ENCODE results near the gene GART. TPM values are rescaled to one million over a fixed set of nuclear protein-coding genes. Genes with fewer than 3 reads are reported as not detected.

The GART gene
- total and polyA plus RNA-seq, 2 of the 8 experiments (the other 6 are each of a cell fraction or from before 2014, with no cell fraction given), result 23.1 to 231 TPM

DNA sequence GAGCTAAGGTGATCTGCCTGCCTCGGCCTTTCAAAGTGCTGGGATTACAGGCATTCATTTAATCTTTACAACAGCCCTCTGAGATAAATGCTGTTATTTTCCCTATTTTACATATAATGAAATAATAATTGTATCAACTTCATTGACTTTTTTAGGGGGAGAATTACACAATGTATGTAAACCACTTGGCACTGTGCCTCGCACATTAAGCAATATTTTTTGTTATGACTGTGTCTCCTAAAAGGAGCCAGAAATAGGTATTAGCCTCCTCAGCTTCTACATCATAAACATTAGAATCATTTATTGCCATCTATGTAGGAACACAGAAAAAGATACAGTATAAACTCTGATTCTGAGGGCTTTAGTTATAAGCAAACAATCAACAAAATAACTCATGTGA is 49.3 kb downstream of the GART start:
- no peak overlapping the region for H2AFZ ChIP-seq (ENCODE audit: low read length)
- H3K27ac ChIP-seq (ENCODE audit: low read depth, low read length), result no peak overlapping the region
- no peak overlapping the region for H3K9ac ChIP-seq (replicated peaks in 1 of 4; ENCODE audit: extremely low read depth in 1 of 4, low read depth in 3 of 4, low read length in 3 of 4)
- no peak overlapping the region for H2BK5ac ChIP-seq (ENCODE audit: low read depth, low read length)
- no peak overlapping the region for H3K14ac ChIP-seq (ENCODE audit: insufficient read length)
- no peaks in the 10 kb centered on the region for H3K79me2 ChIP-seq (ENCODE audit: control insufficient read depth in 1 of 2, insufficient read depth in 2 of 2, low read length in 2 of 2)
- H3K18ac ChIP-seq (ENCODE audit: extremely low read depth, low read length), result no peak overlapping the region
- DNase-seq (ENCODE audit: low read depth in 1 of 2, low spot score in 2 of 2), result no peak
- no peak overlapping the region for H2AK5ac ChIP-seq (ENCODE audit: low read depth, low read length)
- ChIA-PET POLR2A (ENCODE audit: partially characterized antibody) (interaction anchor here (0.6 to 2.6 kb wide), 3 partner anchors 9 to 230 kb away, joined by 3 to 16 read pairs (median 5); partner anchors contain the start of gene TMEM50B), CTCF (ENCODE audit: partially characterized antibody) (interaction anchor here (0.7 kb wide), 1 partner anchor 561 kb away, joined by 3 read pairs; no protein-coding TSS in a partner anchor)
- no peak overlapping the region for H2BK20ac ChIP-seq (ENCODE audit: low read length)
- H3K23ac ChIP-seq (ENCODE audit: insufficient read length), result no peak overlapping the region
- H4K5ac ChIP-seq (ENCODE audit: insufficient read length, low read depth, low read length), result no peak overlapping the region
- H3K4ac ChIP-seq (replicated peaks; ENCODE audit: insufficient read length, low read depth, low read length), result no peak overlapping the region
- H3K4me2 ChIP-seq (ENCODE audit: insufficient read depth in 1 of 2, low read depth in 2 of 2, low read length in 2 of 2), result no peak overlapping the region; a peak in 1 of 4 replicates
- H2BK120ac ChIP-seq (replicated peaks; ENCODE audit: low read depth, low read length), result no peak overlapping the region
- FAIRE-seq, result no peak
- H3K27me3 ChIP-seq (replicated peaks in 1 of 4; ENCODE audit: control insufficient read depth in 3 of 4, extremely low read depth in 1 of 4, insufficient read depth in 3 of 4, low read length in 3 of 4), result no peaks in the 10 kb centered on the region
- no peak overlapping the region for H3K56ac ChIP-seq (replicated peaks; ENCODE audit: insufficient read length, low read depth, low read length)
- no peak overlapping the region for H3K4me3 ChIP-seq (ENCODE audit: extremely low read depth in 1 of 4, insufficient read depth in 2 of 4, low read depth in 3 of 4, low read length in 4 of 4)
- H4K8ac ChIP-seq (ENCODE audit: extremely low read depth, insufficient read depth, low read length), result no peak overlapping the region
- H3K79me1 ChIP-seq (ENCODE audit: low read depth, low read length), result no peaks in the 10 kb centered on the region
- no peaks in the 10 kb centered on the region for H3K9me3 ChIP-seq (ENCODE audit: insufficient read depth in 2 of 2, low read depth in 1 of 2, low read length in 1 of 2)
- H2BK12ac ChIP-seq (ENCODE audit: low read depth, low read length), result no peak overlapping the region
- peaks cover 7% of the 10 kb centered on the region for H3K23me2 ChIP-seq (ENCODE audit: low read depth, low read length)
- H4K20me1 ChIP-seq (replicated peaks in 1 of 2; ENCODE audit: control insufficient read depth in 1 of 2, insufficient read depth in 2 of 2, low read length in 2 of 2), result no peaks in the 10 kb centered on the region
- peaks cover 0 to 8% (median 0%) of the 10 kb centered on the region in 4 experiments; a peak in 2 of 8 replicates for H3K36me3 ChIP-seq (ENCODE audit: control insufficient read depth in 2 of 4, insufficient read depth in 4 of 4, low read length in 3 of 4)
- TF ChIP-seq KDM1A (IDR thresholded peaks at IDR 0.05; ENCODE audit: borderline replicate concordance, low read length) (no peak), JUND (IDR thresholded peaks at IDR 0.05; ENCODE audit: low read length) (no peak)
- no peak overlapping the region for H2BK15ac ChIP-seq (ENCODE audit: low read length)
- H4K91ac ChIP-seq (replicated peaks; ENCODE audit: insufficient read length, low read length), result no peak overlapping the region
- WGBS, 2 experiments (ENCODE audit: extremely low coverage in 1 of 2, insufficient coverage in 1 of 2, insufficient read length in 1 of 2, insufficient replicate concordance in 2 of 2, low coverage in 1 of 2, low lambda C conversion rate in 2 of 2, missing lambda C conversion rate in 1 of 2), result 95% methylated on average over 2 of the region's 2 CpGs; no CpG with 5 or more reads in 1 of the 2 experiments
- peaks cover 0 to 8% (median 0%) of the 10 kb centered on the region in 4 experiments; a peak in 1 of 7 replicates for H3K4me1 ChIP-seq (replicated peaks in 1 of 4; ENCODE audit: control insufficient read depth in 3 of 4, insufficient read depth in 4 of 4, low read length in 3 of 4)
